Stimulated activated CD8-positive, alpha-beta memory T cell treated with anti-CD3 and anti-CD28 coated beads, Interleukin-7, amount 100 ng/mL, for 1 hour (primary cell): ENCODE measurements around the gene KLF17.

ENCODE experiments used
- DNase-seq, 2 donors: peaks; one replicate each; pipeline ENCODE4 v3.0.0-alpha.2; 2020; ENCODE audit warnings: low read depth in 2 of 2

KLF17 gene

GRCh38 chr1:44151808-44152207 is 33.2 kb downstream of the KLF17 start:
- DNase-seq = no peak

- no peak for DNase-seq
These were observed 34.1 kb downstream of the KLF17 start for GRCh38 chr1:44152692-44153091.

GRCh38 chr1:44154049-44154448 is 35.4 kb downstream of the KLF17 start:
- DNase-seq = no peak

GRCh38 chr1:44157903-44158302 is 39.3 kb downstream of the KLF17 start:
- no peak for DNase-seq

GRCh38 chr1:44158871-44159270 is 40.2 kb downstream of the KLF17 start:
- no peak for DNase-seq

- DNase-seq = no peak
These were observed 42.9 kb downstream of the KLF17 start for GRCh38 chr1:44161546-44161945.

GRCh38 chr1:44168520-44169098 is 50.0 kb downstream of the KLF17 start:
- no peak for DNase-seq

GRCh38 chr1:44170281-44170823 is 51.7 kb downstream of the KLF17 start:
- DNase-seq = no peak

GRCh38 chr1:44174630-44175029 is 56.0 kb downstream of the KLF17 start:
- DNase-seq = no peak
